Activated naive CD4-positive, alpha-beta T cell treated with anti-CD3 and anti-CD28 coated beads for 36 hours (primary cell): ENCODE data around the gene PDE2A. TPM values are rescaled to one million over a fixed set of nuclear protein-coding genes. Genes with fewer than 3 reads are reported as not detected.

ENCODE experiments used
- CTCF ChIA-PET: fragments of 350-600 bp; sonication (Branson Sonifier 250); formaldehyde crosslinking; loops from one replicate; lab custom pipeline; 2021; ENCODE audit warnings: antibody characterized with exemption; lab: Charles Lee
- DNase-seq: peaks from one replicate; pipeline ENCODE4 v3.0.0-alpha.2; 2020
- H3K27ac Mint-ChIP-seq: one replicate; pipeline ENCODE4 v1.8.0; 2021; ENCODE audit warnings: mild to moderate bottlenecking, mixed read lengths
- H3K27me3 Mint-ChIP-seq: one replicate; pipeline ENCODE4 v1.8.0; 2021; ENCODE audit warnings: low read depth, mixed read lengths
- H3K36me3 Mint-ChIP-seq: one replicate; pipeline ENCODE4 v1.8.0; 2021; ENCODE audit warnings: low read depth, mixed read lengths
- H3K4me1 Mint-ChIP-seq: one replicate; pipeline ENCODE4 v1.8.0; 2021; ENCODE audit warnings: low read depth, mixed read lengths
- H3K4me3 Mint-ChIP-seq: one replicate; pipeline ENCODE4 v1.8.0; 2021; ENCODE audit warnings: mild to moderate bottlenecking, moderate library complexity, mixed read lengths
- H3K9me3 Mint-ChIP-seq: one replicate; pipeline ENCODE4 v1.8.0; 2021; ENCODE audit warnings: mixed read lengths
- intact Hi-C: fragments of 100-400 bp; cut with micrococcal nuclease; formaldehyde crosslinking; loops from one replicate; pipeline ENCODE4 v1.15.1; 2023
- total RNA-seq, 2 experiments: library from RNA; stranded (reverse); gene quantifications; one replicate each; pipeline ENCODE4 v1.2.3, GENCODE V29; 2021

PDE2A gene
- total RNA-seq, 2 experiments from 2014 or later = 0.69 to 1.1 TPM

DNA sequence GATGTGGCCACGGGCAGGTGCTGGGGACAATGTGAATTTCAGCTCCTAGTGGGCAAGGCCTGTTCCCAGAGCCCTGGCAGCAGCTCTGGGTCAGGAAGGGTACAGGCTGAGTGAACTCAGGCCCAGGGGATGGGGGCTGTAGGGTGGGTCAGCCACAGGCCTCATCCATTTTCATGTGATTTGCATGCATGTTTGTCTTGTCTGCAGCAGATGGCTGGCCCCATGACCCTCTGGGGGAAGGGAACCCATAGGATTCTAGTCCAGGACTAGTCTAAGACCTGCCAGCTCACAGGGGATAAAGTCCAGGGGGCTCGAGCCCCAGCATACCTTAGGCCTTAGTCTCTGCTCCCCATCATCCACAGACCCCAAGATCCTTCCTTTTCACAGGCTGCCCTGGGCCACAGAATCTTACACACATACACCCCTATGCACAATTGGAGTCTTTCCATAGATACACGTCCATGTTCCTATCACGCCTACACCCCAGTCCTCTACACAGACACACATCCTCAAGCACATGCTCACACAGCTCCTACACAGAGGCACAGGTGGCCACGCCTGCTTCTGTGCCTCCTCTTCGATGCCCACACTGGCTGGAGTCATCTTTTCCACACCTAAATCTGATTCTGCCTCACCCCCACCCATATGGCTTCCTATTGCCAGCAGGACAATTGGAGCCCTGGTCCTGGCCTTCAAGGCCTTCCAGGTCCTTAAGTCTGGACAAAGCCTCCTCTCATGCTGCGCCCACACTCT is 25.7 kb downstream of the PDE2A start:
- Mint-ChIP-seq H3K4me3 (no peak overlapping the region), H3K27me3 (no peaks in the 10 kb centered on the region), H3K9me3 (no peaks in the 10 kb centered on the region), H3K27ac (no peak overlapping the region), H3K36me3 (no peaks in the 10 kb centered on the region), H3K4me1 (no peaks in the 10 kb centered on the region)
- DNase-seq = no peak
- CTCF ChIA-PET = interaction anchor here (0.5 to 1.4 kb wide), 2 partner anchors 13 to 64 kb away, joined by 3 read pairs; no protein-coding TSS in a partner anchor
- intact Hi-C loops = no loop called here

- intact Hi-C loops = no loop called here
- no peaks in the 10 kb centered on the region for H3K27me3 Mint-ChIP-seq
- CTCF ChIA-PET = interaction anchor here (1.4 kb wide), 1 partner anchor 13 kb away, joined by 3 read pairs; no protein-coding TSS in a partner anchor
- no peaks in the 10 kb centered on the region for H3K4me1 Mint-ChIP-seq
- no peaks in the 10 kb centered on the region for H3K9me3 Mint-ChIP-seq
- DNase-seq = no peak
- H3K4me3 Mint-ChIP-seq = no peak overlapping the region
- H3K27ac Mint-ChIP-seq = no peak overlapping the region
- H3K36me3 Mint-ChIP-seq = no peaks in the 10 kb centered on the region
Measured at GRCh38 chr11:72647882-72648281, 26.3 kb downstream of the PDE2A start.

- Mint-ChIP-seq H3K36me3 (no peaks in the 10 kb centered on the region), H3K27ac (no peak overlapping the region)
Measured at GRCh38 chr11:72646472-72646871, 27.8 kb downstream of the PDE2A start.

DNA sequence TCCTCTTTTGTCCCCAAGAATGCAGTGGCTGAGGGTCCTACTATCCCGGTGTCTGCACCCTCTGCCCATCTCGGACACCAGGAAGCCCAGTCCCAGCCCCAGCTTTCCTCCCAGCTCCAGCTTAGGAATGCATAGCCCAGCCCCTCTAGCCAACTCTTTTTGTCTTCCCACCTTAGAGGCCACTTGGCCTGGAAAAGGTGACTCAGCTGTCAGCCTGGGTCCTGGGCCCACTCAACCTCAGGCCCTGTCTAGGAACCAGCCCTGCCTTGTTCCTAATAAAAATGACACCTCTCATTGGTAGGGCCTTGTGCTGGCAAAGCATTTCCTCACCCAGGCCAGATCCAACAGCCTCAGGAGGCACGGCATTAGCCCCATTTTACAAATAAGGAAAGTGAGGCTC is 28.2 kb downstream of the PDE2A start:
- intact Hi-C loops = no loop called here
- CTCF ChIA-PET = interaction anchor here (1.0 to 4.6 kb wide), 2 partner anchors 54 to 59 kb away, joined by 3 to 55 read pairs; no protein-coding TSS in a partner anchor

More at GRCh38 chr11:72646472-72646871, 27.8 kb downstream of the PDE2A start:
- Mint-ChIP-seq H3K27me3 (no peaks in the 10 kb centered on the region), H3K4me1 (no peaks in the 10 kb centered on the region), H3K4me3 (no peak overlapping the region), H3K9me3 (no peaks in the 10 kb centered on the region)
- intact Hi-C loops = no loop called here
- DNase-seq = no peak
- CTCF ChIA-PET = interaction anchor here (1.0 to 4.6 kb wide), 2 partner anchors 55 to 59 kb away, joined by 3 to 55 read pairs; no protein-coding TSS in a partner anchor

GRCh38 chr11:72643547-72643946 is 30.7 kb downstream of the PDE2A start:
- intact Hi-C loops = loop anchor here (1.0 kb wide), 3 partner anchors 54 to 160 kb away; no protein-coding TSS in a partner anchor
- DNase-seq = no peak
- no peaks in the 10 kb centered on the region for H3K9me3 Mint-ChIP-seq
- H3K27ac Mint-ChIP-seq = peak overlapping the region; percentile 21
- H3K4me1 Mint-ChIP-seq = no peaks in the 10 kb centered on the region
- H3K27me3 Mint-ChIP-seq = no peaks in the 10 kb centered on the region
- no peaks in the 10 kb centered on the region for H3K36me3 Mint-ChIP-seq
- no peak overlapping the region for H3K4me3 Mint-ChIP-seq
- CTCF ChIA-PET = interaction anchor here (0.6 to 4.6 kb wide), 10 partner anchors 35 to 535 kb away, joined by 3 to 55 read pairs (median 4); no protein-coding TSS in a partner anchor

More for the DNA sequence above, 28.2 kb downstream of the PDE2A start:
- no peaks in the 10 kb centered on the region for H3K4me1 Mint-ChIP-seq
- no peak overlapping the region for H3K27ac Mint-ChIP-seq
- H3K9me3 Mint-ChIP-seq = no peaks in the 10 kb centered on the region
- no peak for DNase-seq
- no peaks in the 10 kb centered on the region for H3K27me3 Mint-ChIP-seq
- no peaks in the 10 kb centered on the region for H3K36me3 Mint-ChIP-seq
- no peak overlapping the region for H3K4me3 Mint-ChIP-seq

DNA sequence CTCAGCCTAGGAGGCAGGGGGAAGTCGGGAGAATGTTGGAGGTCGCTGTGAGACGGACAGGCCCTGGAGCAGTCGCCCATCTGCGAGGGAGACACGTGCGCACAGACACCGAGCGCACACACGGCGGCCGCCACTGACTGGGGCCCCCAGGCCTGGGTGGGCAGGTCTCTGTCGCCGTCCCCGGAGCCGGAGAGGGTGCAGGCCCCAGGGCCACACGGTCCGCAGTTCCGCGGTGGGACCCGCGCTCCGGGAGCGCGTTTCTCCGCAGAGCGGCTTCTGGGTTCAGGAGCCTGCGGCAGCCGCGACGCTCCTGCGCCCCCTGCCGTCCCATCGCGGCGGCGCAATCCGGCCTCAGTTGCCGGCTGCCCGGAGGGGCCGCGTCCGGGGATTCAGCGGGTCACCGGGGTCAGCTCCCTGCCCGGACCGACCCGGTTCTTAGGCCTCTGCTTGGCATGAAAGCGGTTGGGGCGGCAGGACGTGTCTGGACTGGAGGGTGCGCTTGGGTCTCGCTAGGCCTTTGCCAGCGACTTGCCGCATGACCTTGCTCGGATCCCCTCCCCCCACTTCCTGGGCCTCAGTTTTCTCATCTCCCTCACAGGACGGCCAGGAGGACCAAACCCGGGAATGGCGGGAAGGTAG is 31.2 kb downstream of the PDE2A start:
- no peak overlapping the region for H3K27ac Mint-ChIP-seq
- H3K4me1 Mint-ChIP-seq = no peaks in the 10 kb centered on the region
- H3K27me3 Mint-ChIP-seq = no peaks in the 10 kb centered on the region
- H3K9me3 Mint-ChIP-seq = no peaks in the 10 kb centered on the region
- peak; percentile 55 for DNase-seq
- H3K4me3 Mint-ChIP-seq = peak overlapping the region; percentile 56
- CTCF ChIA-PET = interaction anchor here (0.6 to 4.6 kb wide), 9 partner anchors 35 to 536 kb away, joined by 3 to 55 read pairs (median 4); no protein-coding TSS in a partner anchor
- intact Hi-C loops = loop anchor here (1.0 kb wide), 3 partner anchors 54 to 160 kb away; no protein-coding TSS in a partner anchor
- no peaks in the 10 kb centered on the region for H3K36me3 Mint-ChIP-seq

GRCh38 chr11:72642043-72642883 is 32.0 kb downstream of the PDE2A start:
- no peaks in the 10 kb centered on the region for H3K9me3 Mint-ChIP-seq
- H3K27ac Mint-ChIP-seq = no peak overlapping the region
- H3K4me1 Mint-ChIP-seq = peaks cover under 1% of the 10 kb centered on the region
- H3K4me3 Mint-ChIP-seq = peak overlapping the region; percentile 56
- H3K36me3 Mint-ChIP-seq = no peaks in the 10 kb centered on the region
- DNase-seq = no peak
- intact Hi-C loops = no loop called here
- CTCF ChIA-PET = interaction anchor here (0.6 to 4.6 kb wide), 7 partner anchors 36 to 171 kb away, joined by 3 to 55 read pairs (median 4); no protein-coding TSS in a partner anchor
- no peaks in the 10 kb centered on the region for H3K27me3 Mint-ChIP-seq

DNA sequence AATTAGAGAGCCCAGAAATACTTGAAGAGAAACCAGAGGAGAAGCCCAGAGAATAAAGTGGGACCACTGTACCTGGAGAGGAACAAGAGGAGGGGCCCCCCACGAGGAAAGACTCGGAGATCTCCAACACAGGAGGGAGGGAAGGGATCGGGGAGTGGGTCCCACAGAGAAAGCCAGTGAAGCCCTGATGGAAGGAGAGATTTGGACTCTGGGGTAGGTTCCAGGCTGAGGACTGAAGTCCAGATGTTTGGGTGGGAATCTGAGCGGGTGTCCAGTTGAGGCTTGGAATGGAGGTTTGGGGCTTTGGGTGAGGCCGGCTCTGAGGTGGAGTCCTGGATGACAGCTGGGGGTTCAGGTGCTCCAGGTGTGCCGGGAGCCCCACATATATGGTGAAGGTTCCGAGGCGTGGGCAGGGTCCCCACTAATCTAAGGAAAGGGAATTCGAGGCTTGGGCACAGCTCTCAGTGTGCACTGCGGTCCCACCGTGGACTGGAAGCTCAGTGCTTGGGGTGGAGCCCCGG is 32.6 kb downstream of the PDE2A start:
- no peaks in the 10 kb centered on the region for H3K9me3 Mint-ChIP-seq
- no peak overlapping the region for H3K27ac Mint-ChIP-seq
- no peaks in the 10 kb centered on the region for H3K36me3 Mint-ChIP-seq
- no peak for DNase-seq
- peaks cover 2% of the 10 kb centered on the region for H3K4me1 Mint-ChIP-seq
- no peak overlapping the region for H3K4me3 Mint-ChIP-seq
- CTCF ChIA-PET = interaction anchor here (0.6 to 1.7 kb wide), 4 partner anchors 52 to 57 kb away, joined by 3 to 4 read pairs (median 3); no protein-coding TSS in a partner anchor
- intact Hi-C loops = no loop called here
- no peaks in the 10 kb centered on the region for H3K27me3 Mint-ChIP-seq

DNA sequence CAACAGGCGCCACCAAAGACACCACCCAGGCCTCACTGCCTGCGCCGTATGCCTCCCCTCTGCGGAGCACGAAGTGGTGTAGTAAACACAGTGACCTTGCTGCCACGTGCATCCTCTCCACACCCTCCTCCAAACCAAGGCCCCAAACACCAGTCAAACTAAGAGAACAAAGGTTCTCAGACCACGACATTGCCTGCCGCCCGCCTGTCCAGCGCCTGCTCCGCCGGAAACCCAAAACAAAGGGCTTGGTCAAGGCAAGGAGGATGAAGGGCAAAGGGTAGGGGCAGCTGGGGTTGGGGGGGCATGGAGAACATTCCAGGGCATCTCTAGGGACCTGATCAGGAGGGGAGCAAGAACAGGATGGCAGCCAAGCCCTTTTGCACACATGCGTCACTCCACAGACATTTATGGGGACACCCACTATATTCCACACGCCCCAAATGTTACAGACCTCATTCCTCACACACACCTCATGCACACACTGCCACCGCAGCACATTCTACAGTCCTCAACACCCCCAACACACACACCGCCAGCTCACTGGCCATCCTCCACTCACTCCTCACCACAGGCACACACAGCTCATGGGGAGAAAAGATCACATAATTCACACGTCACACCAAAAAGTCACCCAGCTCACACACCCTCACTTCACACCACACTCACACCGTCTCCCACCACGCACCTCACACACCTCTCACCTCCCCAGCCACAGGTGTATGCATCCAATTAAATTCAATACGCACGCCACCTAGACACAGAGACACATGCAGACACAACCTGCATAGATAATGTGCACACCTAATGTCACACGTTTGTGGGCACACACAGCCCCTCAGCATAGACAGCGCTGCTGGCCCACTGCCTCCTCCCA is 34.5 kb downstream of the PDE2A start:
- intact Hi-C loops = no loop called here
- CTCF ChIA-PET = interaction anchor here (1.2 kb wide), 1 partner anchor 169 kb away, joined by 3 read pairs; no protein-coding TSS in a partner anchor
- no peak for DNase-seq
- Mint-ChIP-seq H3K36me3 (no peaks in the 10 kb centered on the region), H3K9me3 (no peaks in the 10 kb centered on the region), H3K27me3 (peaks cover 2% of the 10 kb centered on the region), H3K4me1 (peaks cover 2% of the 10 kb centered on the region), H3K27ac (no peak overlapping the region), H3K4me3 (no peak overlapping the region)

DNA sequence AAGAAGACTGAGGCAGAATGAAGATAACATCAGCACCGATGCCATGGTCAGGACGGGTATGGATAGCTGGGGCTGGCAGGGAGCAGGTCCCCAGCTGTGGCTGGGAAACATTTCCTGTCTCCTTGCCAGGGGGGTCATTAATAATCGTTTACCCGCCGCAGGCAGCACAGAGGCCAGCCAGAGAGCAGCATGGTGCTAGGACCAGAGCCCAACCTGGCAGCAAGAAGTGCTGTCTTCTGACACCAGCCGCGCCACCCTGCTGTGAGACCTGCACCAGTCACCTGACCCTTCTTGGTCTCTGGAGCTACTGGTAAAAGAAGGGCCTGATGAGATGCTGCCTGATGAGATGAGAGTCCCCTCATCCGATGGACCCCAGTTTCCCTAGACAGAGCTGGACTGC is 36.3 kb downstream of the PDE2A start:
- CTCF ChIA-PET = interaction anchor here (0.6 to 4.2 kb wide), 4 partner anchors 48 to 92 kb away, joined by 3 to 21 read pairs (median 3); no protein-coding TSS in a partner anchor
- no peak overlapping the region for H3K4me3 Mint-ChIP-seq
- peaks cover 2% of the 10 kb centered on the region for H3K27me3 Mint-ChIP-seq
- peaks cover 2% of the 10 kb centered on the region for H3K4me1 Mint-ChIP-seq
- H3K27ac Mint-ChIP-seq = no peak overlapping the region
- H3K9me3 Mint-ChIP-seq = no peaks in the 10 kb centered on the region
- H3K36me3 Mint-ChIP-seq = no peaks in the 10 kb centered on the region
- intact Hi-C loops = no loop called here
- DNase-seq = no peak

- intact Hi-C loops = no loop called here
- Mint-ChIP-seq H3K4me1 (peaks cover 2% of the 10 kb centered on the region), H3K27ac (no peak overlapping the region), H3K9me3 (no peaks in the 10 kb centered on the region), H3K4me3 (no peak overlapping the region), H3K27me3 (peaks cover 2% of the 10 kb centered on the region), H3K36me3 (no peaks in the 10 kb centered on the region)
- no peak for DNase-seq
- CTCF ChIA-PET = interaction anchor here (0.6 to 4.2 kb wide), 3 partner anchors 49 to 93 kb away, joined by 3 to 21 read pairs (median 3); no protein-coding TSS in a partner anchor
Measured at GRCh38 chr11:72637198-72637597, 37.0 kb downstream of the PDE2A start.
